A549 (cell line): ENCODE measurements around the gene NTRK3. TPM values are rescaled to one million over a fixed set of nuclear protein-coding genes. Genes with fewer than 3 reads are reported as not detected.

Experiments
- ATAC-seq, 2 experiments: fragments of 200-7000 bp in 1 of 2; fragments of >200 bp in 1 of 2; cut with Nextera tagmentation in 1 of 2; cut with Tn5 transposase in 1 of 2; 3 replicates each; pipeline versions ENCODE4 v1.8.0 to v1.9.1; 2018 to 2020; ENCODE audit warnings: mild to moderate bottlenecking in 1 of 2, moderate library complexity in 1 of 2
- CTCF ChIA-PET: fragments of 300-600 bp; sonication (Branson Sonifier 250); formaldehyde crosslinking; extraction: SDS; loops from one replicate; lab custom pipeline; 2021; ENCODE audit warnings: antibody characterized with exemption, inconsistent platforms; lab: Yijun Ruan, JAX
- POLR2A ChIA-PET: fragments of 350-600 bp; formaldehyde crosslinking; extraction: SDS; loops from one replicate; lab custom pipeline; 2021; ENCODE audit warnings: antibody characterized with exemption, inconsistent platforms; lab: Yijun Ruan, JAX
- DNase-seq, 2 experiments: peaks; one replicate each; pipeline versions ENCODE4 v3.0.0 to v3.0.0-alpha.2; 2011 to 2016; ENCODE audit warnings: low read depth in 1 of 2, low spot score in 1 of 2
- FAIRE-seq: peaks from 2 replicates; lab custom pipeline; 2011; peaks lifted over from hg19 to GRCh38; lab: Jason Lieb, UNC
- H3K27ac ChIP-seq, 2 experiments: fragments of >200 bp; sonication (Bioruptor Twin); formaldehyde crosslinking; 3 replicates each; pipeline ENCODE4 v1.5.1; 2016 to 2017
- H3K4me1 ChIP-seq: fragments of >200 bp; sonication (Bioruptor Twin); formaldehyde crosslinking; 3 replicates; pipeline ENCODE4 v1.6.1; 2016
- H3K4me2 ChIP-seq: fragments of >200 bp; sonication (Bioruptor Twin); formaldehyde crosslinking; 3 replicates; pipeline ENCODE4 v1.6.1; 2016
- H3K4me3 ChIP-seq: fragments of >200 bp; sonication (Bioruptor Twin); formaldehyde crosslinking; 3 replicates; pipeline ENCODE4 v1.5.1; 2016
- H3K9me3 ChIP-seq: fragments of >200 bp; sonication (Bioruptor Twin); formaldehyde crosslinking; 3 replicates; pipeline ENCODE4 v1.6.1; 2016
- CBX8 ChIP-seq: fragments of 200-600 bp; sonication (generic); IDR thresholded peaks from 2 replicates; pipeline ENCODE4 v1.6.1; 2016
- EHMT2 ChIP-seq: fragments of 200-600 bp; sonication (generic); IDR thresholded peaks from 2 replicates; pipeline ENCODE4 v1.6.1; 2016; ENCODE audit warnings: antibody characterized with exemption, low read depth, mild to moderate bottlenecking, moderate library complexity
- HES2 ChIP-seq: fragments of >200 bp; sonication (Bioruptor Twin); formaldehyde crosslinking; IDR thresholded peaks from 2 replicates; pipeline ENCODE4 v1.6.1; 2016
- MAFK ChIP-seq: fragments of 450-650 bp; IDR thresholded peaks from 2 replicates; pipeline ENCODE4 v1.6.1; 2014; ENCODE audit not compliant: partially characterized antibody
- MAX ChIP-seq: IDR thresholded peaks from 2 replicates; pipeline ENCODE4 v1.6.1; 2012
- NFE2L2 ChIP-seq: fragments of 150-350 bp; conservative IDR thresholded peaks from 2 replicates; pipeline ENCODE4 v1.6.1; 2014; ENCODE audit warnings: low read length
- PBX3 ChIP-seq: IDR thresholded peaks from 2 replicates; pipeline ENCODE4 v1.6.1; 2012
- POLR2A ChIP-seq: IDR thresholded peaks from 2 replicates; pipeline ENCODE4 v1.6.1; 2012; ENCODE audit warnings: mild to moderate bottlenecking, low read length
- RARB ChIP-seq: fragments of 250-450 bp; sonication (Bioruptor Pico); IDR thresholded peaks from 2 replicates; pipeline ENCODE4 v1.8.0; 2021; ENCODE audit warnings: mild to moderate bottlenecking, moderate library complexity
- REST ChIP-seq: fragments of 200-600 bp; sonication (generic); IDR thresholded peaks from 2 replicates; pipeline ENCODE4 v1.6.1; 2016; ENCODE audit warnings: antibody characterized with exemption, mild to moderate bottlenecking, moderate library complexity
- RNF2 ChIP-seq: fragments of 200-600 bp; sonication (generic); IDR thresholded peaks from 2 replicates; pipeline ENCODE4 v1.6.1; 2016; ENCODE audit warnings: low read depth, mild to moderate bottlenecking, antibody characterized with exemption, moderate library complexity, borderline replicate concordance
- SMC3 ChIP-seq: fragments of >200 bp; sonication (Bioruptor Twin); formaldehyde crosslinking; IDR thresholded peaks from 3 replicates; pipeline ENCODE4 v1.6.1; 2018; ENCODE audit warnings: inconsistent platforms
- SREBF2 ChIP-seq: fragments of 450-650 bp; IDR thresholded peaks from 2 replicates; pipeline ENCODE4 v1.6.1; 2014; ENCODE audit warnings: mild to moderate bottlenecking, moderate library complexity
- USF2 ChIP-seq: fragments of 450-650 bp; IDR thresholded peaks from 2 replicates; pipeline ENCODE4 v1.6.1; 2014; ENCODE audit warnings: antibody characterized with exemption
- ZC3H11A ChIP-seq: fragments of 450-650 bp; IDR thresholded peaks from 2 replicates; pipeline ENCODE4 v1.6.1; 2014; ENCODE audit warnings: antibody characterized with exemption, mild to moderate bottlenecking
- ZFP36 ChIP-seq: fragments of 450-650 bp; IDR thresholded peaks from 2 replicates; pipeline ENCODE4 v1.6.1; 2014; ENCODE audit warnings: borderline replicate concordance; ENCODE audit not compliant: partially characterized antibody
- WGBS: methylation state at CpG from one replicate; pipeline ENCODE4 v1.1.6; 2017; ENCODE audit errors: missing lambda C conversion rate; 5-methylcytosine and 5-hydroxymethylcytosine counted together
- polyA plus RNA-seq, 4 experiments: library from polyadenylated mRNA; depleted of rRNA in 3 of 4; stranded (reverse); fragments of >200 nt; fragmentation: RNase III in 1 of 4; extraction: RNeasy Plus Mini Kit Qiagen cat#74134 plus additional on column Dnase treatment in 1 of 4; gene quantifications; 2 replicates in 3 of 4; 3 replicates in 1 of 4; pipeline ENCODE4 v1.2.3, GENCODE V29; 2011 to 2017

Gene NTRK3
- polyA plus RNA-seq, 2 of the 4 experiments (the other 2 are of a cell fraction), result 55.0 to 55.2 TPM

- DNase-seq (no peak), FAIRE-seq (no peak), ATAC-seq (no peak)
- ChIA-PET POLR2A (no interaction called here), CTCF (no interaction called here)
- H3K4me2 ChIP-seq, result no peak overlapping the region
- no peaks in the 10 kb centered on the region for H3K9me3 ChIP-seq
- no peaks in the 10 kb centered on the region for H3K4me1 ChIP-seq
- 52% methylated on average over 9 of the region's 9 CpGs for WGBS
- H3K27ac ChIP-seq, result no peak overlapping the region
- TF ChIP-seq PBX3, result no peak
- no peak overlapping the region for H3K4me3 ChIP-seq
Measured at GRCh38 chr15:88014454-88015160, 241.9 kb downstream of the NTRK3 start.

- CTCF ChIA-PET, result no interaction called here
- Histone ChIP-seq H3K9me3 (no peaks in the 10 kb centered on the region), H3K4me3 (no peak overlapping the region), H3K27ac (no peak overlapping the region), H3K4me1 (no peaks in the 10 kb centered on the region), H3K4me2 (no peak overlapping the region)
- DNase-seq (no peak), FAIRE-seq (no peak), ATAC-seq (no peak)
- POLR2A ChIA-PET, result no interaction called here
- 44% methylated on average over 5 of the region's 8 CpGs for whole genome bisulfite sequencing
- TF ChIP-seq HES2, result no peak
- TF ChIP-seq MAFK, result no peak
- no peak for TF ChIP-seq POLR2A
Measured at GRCh38 chr15:88013111-88013510, 243.4 kb downstream of the NTRK3 start.

GRCh38 chr15:88012688-88013087, 243.9 kb downstream of the NTRK3 start:
- ATAC-seq (no peak), FAIRE-seq (no peak), DNase-seq (no peak)
- H3K4me1 ChIP-seq, result no peaks in the 10 kb centered on the region
- H3K4me2 ChIP-seq, result no peak overlapping the region
- WGBS, result 33% methylated on average over 7 of the region's 7 CpGs
- no peaks in the 10 kb centered on the region for H3K9me3 ChIP-seq
- H3K27ac ChIP-seq, result no peak overlapping the region
- no peak overlapping the region for H3K4me3 ChIP-seq
- POLR2A ChIA-PET, result no interaction called here
- CTCF ChIA-PET, result no interaction called here
- TF ChIP-seq EHMT2 (no peak), REST (no peak), HES2 (no peak), MAX (no peak), ZFP36 (no peak), RNF2 (no peak), PBX3 (no peak), POLR2A (no peak), NFE2L2 (no peak), ZC3H11A (no peak), CBX8 (no peak), USF2 (no peak), SMC3 (no peak), SREBF2 (no peak), RARB (CRISPR knock-in tag) (no peak)
